Raji (cell line): Measurements from ENCODE around the gene NR2C1.
A peak's percentile ranks its signal among the peaks of the same experiment; 100 is the strongest.

Experiments
- POLR2A ChIP-seq: IDR thresholded peaks from 2 replicates; pipeline ENCODE4 v1.6.1; 2011; ENCODE audit warnings: low read depth, low read length, control low read depth; ENCODE audit not compliant: insufficient read depth

Gene NR2C1

DNA sequence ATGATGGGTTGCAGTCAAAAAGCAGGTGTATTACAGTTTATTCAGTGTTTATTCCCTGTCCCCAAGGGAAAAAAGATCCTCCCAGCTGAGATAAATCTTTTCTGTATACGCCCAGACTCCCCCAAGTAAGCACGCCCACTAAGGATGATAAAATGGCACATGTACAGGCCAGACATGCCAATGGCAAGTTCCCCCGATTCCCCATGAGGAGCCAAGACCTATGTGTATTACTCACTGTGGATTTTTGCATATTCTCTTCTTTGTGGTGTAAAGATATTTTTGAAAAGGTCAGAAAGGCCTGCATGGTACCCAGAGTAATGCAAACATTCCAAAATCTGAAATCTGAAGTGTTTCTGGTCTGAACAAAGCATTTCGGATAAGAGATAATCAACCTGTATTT, 22.2 kb downstream of the NR2C1 start:
- TF ChIP-seq POLR2A = no peak

- TF ChIP-seq POLR2A = no peak
These were observed 35.5 kb downstream of the NR2C1 start for GRCh38 chr12:95037906-95038305.

- no peak for TF ChIP-seq POLR2A
These were observed 38.7 kb downstream of the NR2C1 start for GRCh38 chr12:95034750-95035149.

DNA sequence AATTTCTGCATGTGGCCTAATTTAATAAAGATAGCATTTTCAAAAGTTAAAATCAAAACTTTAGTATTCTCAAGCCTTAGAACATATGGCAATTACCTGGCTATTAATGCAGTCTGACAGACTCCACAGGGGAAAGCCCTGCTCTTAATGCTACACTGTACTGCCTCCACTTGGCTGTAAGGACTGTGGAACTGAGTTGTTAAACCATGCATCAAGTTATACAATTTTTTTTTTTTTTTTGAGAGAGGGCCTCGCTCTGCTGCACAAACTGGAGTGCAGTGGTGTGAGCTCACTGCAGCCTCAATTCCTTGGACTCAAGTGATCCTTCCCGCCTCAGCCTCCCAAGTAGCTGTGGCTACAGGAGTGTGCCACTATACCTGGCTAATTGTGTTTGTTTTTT, 50.9 kb downstream of the NR2C1 start:
- TF ChIP-seq POLR2A = no peak

- TF ChIP-seq POLR2A = no peak
These were observed 55.9 kb downstream of the NR2C1 start for GRCh38 chr12:95017482-95017881.

DNA sequence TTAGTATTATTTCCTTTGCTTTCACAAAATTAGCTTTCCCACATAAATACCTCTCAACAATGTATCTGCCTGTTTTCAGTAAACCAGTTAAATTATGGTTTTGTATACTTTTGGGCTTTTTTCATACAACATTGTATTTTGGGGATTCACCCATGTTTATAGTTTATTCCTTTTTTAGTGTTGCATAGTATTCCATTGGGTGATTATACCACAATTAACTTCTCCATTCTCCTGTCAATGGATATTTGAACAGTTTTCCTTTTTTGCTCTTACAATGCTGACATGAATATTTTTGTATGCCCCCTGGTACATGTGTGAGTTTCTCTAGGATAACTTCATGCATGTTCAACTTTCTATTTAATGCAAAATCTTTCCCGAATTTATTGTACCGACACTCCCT, 57.3 kb downstream of the NR2C1 start:
- TF ChIP-seq POLR2A = no peak

DNA sequence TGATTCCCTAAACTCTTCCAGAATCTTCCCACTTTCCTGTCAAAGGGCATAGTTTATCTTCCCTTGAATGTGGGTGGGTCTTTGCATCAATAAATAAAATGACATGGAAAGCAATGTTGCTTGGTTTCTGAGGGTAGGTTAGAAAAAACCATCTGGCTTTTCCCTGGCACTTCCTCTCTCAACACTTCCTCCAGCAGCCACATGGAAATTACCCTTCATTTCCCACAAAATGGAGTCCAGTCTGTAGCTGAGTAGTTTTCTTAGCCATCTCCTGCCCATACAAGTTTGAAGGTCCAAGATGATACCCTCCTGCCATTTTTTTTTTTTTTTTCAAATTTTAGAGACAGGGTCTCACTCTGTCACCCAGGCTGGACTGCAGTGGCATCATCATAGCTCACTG, 58.9 kb downstream of the NR2C1 start:
- TF ChIP-seq POLR2A = no peak

DNA sequence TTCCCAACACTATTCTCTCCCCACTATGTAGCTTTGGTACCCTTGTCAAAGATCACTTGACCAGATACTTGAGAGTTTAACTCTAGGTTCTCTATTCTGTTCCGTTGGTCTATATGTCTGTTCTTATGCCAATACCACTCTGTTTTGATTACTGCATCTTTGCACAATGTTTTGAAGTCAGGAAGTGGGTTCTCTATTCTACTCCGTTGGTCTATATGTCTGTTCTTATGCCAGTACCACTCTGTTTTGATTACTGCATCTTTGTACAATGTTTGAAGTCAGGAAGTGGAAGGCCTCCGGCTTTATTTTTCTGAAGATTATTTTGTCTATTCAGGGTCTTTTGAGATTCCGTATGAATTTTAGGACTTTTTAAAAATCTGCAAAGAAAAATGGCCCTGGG, 67.2 kb downstream of the NR2C1 start:
- no peak for TF ChIP-seq POLR2A

- TF ChIP-seq POLR2A = no peak
These were observed 68.8 kb downstream of the NR2C1 start for GRCh38 chr12:95004610-95005009.

- TF ChIP-seq POLR2A = no peak
These were observed 69.5 kb downstream of the NR2C1 start for GRCh38 chr12:95003921-95004272.

GRCh38 chr12:95003213-95003920, 70.1 kb downstream of the NR2C1 start, which contains the start of gene NDUFA12:
TSS of gene NDUFA12 (minus strand) at chr12:95003697. CDS start at chr12:95003680, 17 bp downstream.
- TF ChIP-seq POLR2A = peak; percentile 96

GRCh38 chr12:95002754-95003153, 70.7 kb downstream of the NR2C1 start:
- TF ChIP-seq POLR2A = no peak

- TF ChIP-seq POLR2A = no peak
These were observed 75.1 kb downstream of the NR2C1 start for GRCh38 chr12:94998326-94998725.

GRCh38 chr12:94997726-94998125, 75.7 kb downstream of the NR2C1 start:
- no peak for TF ChIP-seq POLR2A

DNA sequence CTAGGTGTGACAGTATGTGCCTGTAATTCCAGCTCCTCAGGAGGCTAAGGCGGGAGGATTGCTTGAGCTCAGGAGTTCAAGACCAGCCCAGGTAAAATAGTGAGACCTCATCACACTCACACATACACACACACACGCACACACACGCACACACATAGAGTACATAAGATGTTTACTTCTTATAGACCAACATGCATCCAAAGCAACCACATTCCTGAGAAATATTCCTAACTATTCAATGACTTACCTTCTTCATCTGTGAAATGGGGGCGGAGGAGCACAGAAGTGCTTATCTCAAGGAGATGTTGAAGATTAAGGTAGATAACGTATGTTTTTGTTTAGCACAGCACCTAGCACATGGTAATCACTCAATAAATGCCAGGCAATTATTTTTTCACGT, 76.4 kb downstream of the NR2C1 start:
- no peak for TF ChIP-seq POLR2A

GRCh38 chr12:94994312-94994711, 79.1 kb downstream of the NR2C1 start:
- no peak for TF ChIP-seq POLR2A

DNA sequence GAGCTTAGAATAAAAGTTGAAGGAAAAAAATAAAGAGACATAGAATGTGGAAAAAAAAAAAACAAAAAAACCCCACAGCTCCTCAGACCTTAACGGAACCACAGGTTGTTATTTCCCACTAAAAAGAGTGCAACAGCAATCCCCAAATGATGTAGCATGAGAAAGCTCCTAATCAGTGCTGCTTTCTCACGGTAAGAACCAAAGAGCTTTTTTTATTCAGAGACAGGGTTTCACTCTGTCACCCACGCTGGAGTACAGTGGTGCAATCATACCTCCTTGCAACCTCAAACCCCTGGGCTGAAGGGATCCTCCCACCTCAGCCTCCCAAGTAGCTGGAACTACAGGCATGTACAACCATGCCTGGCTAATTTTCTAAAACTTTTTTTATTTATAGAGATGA, 83.2 kb downstream of the NR2C1 start:
- TF ChIP-seq POLR2A = no peak
